Trophoblast cell (in vitro differentiated cells and primary cell): Measurements from ENCODE around the gene CTSC.

ENCODE experiments used
- DNase-seq, 2 donors: peaks; one replicate each; pipeline ENCODE4 v3.0.0-alpha.2; 2016
- H2AFZ ChIP-seq: 2 replicates; pipeline ENCODE4 v1.6.1; 2013; ENCODE audit warnings: low read length, moderate library complexity, mild to moderate bottlenecking; ENCODE audit not compliant: insufficient read depth, poor library complexity
- H2AK5ac ChIP-seq: 2 replicates; pipeline ENCODE4 v1.6.1; 2013; ENCODE audit warnings: mild to moderate bottlenecking, low read length
- H2BK120ac ChIP-seq: 2 replicates; pipeline ENCODE4 v1.6.1; 2013; ENCODE audit warnings: low read length, mild to moderate bottlenecking, moderate library complexity; ENCODE audit not compliant: insufficient read depth, poor library complexity
- H2BK12ac ChIP-seq: 2 replicates; pipeline ENCODE4 v1.6.1; 2013; ENCODE audit warnings: mild to moderate bottlenecking, low read length, moderate library complexity
- H2BK5ac ChIP-seq: 2 replicates; pipeline ENCODE4 v1.6.1; 2013; ENCODE audit warnings: low read length, low read depth, moderate library complexity, mild to moderate bottlenecking; ENCODE audit not compliant: poor library complexity
- H3K14ac ChIP-seq: 2 replicates; pipeline ENCODE4 v1.6.1; 2013; ENCODE audit warnings: mild to moderate bottlenecking, low read length
- H3K18ac ChIP-seq: 2 replicates; pipeline ENCODE4 v1.6.1; 2013; ENCODE audit warnings: mild to moderate bottlenecking, low read length
- H3K23ac ChIP-seq: 2 replicates; pipeline ENCODE4 v1.6.1; 2013; ENCODE audit warnings: low read length
- H3K27ac ChIP-seq: 2 replicates; pipeline ENCODE4 v1.5.1; 2013; ENCODE audit warnings: low read depth, mild to moderate bottlenecking, inconsistent platforms, low read length, moderate library complexity
- H3K27me3 ChIP-seq: 2 replicates; pipeline ENCODE4 v1.6.1; 2013; ENCODE audit warnings: inconsistent platforms, mild to moderate bottlenecking, low read length, moderate library complexity; ENCODE audit not compliant: insufficient read depth
- H3K36me3 ChIP-seq, 2 experiments: 1 replicate in 1 of 2; 2 replicates in 1 of 2; pipeline ENCODE4 v1.6.1; 2013; ENCODE audit warnings: low read length in 2 of 2, mild to moderate bottlenecking in 2 of 2, moderate library complexity in 1 of 2; ENCODE audit not compliant: insufficient read depth in 2 of 2, control insufficient read depth in 1 of 2
- H3K4ac ChIP-seq: 2 replicates; pipeline ENCODE4 v1.6.1; 2013; ENCODE audit warnings: low read depth, mild to moderate bottlenecking, low read length, moderate library complexity
- H3K4me1 ChIP-seq, 2 experiments: 1 replicate in 1 of 2; 2 replicates in 1 of 2; pipeline ENCODE4 v1.6.1; 2013; ENCODE audit warnings: low read length in 2 of 2, mild to moderate bottlenecking in 2 of 2, moderate library complexity in 1 of 2; ENCODE audit not compliant: insufficient read depth in 2 of 2, control insufficient read depth in 1 of 2
- H3K4me2 ChIP-seq: 2 replicates; pipeline ENCODE4 v1.6.1; 2013; ENCODE audit warnings: inconsistent platforms, mild to moderate bottlenecking, low read length, moderate library complexity
- H3K4me3 ChIP-seq: 2 replicates; pipeline ENCODE4 v1.5.1; 2013; ENCODE audit warnings: mild to moderate bottlenecking, low read depth, low read length, inconsistent platforms
- H3K79me1 ChIP-seq: one replicate; pipeline ENCODE4 v1.6.1; 2013; ENCODE audit warnings: low read length
- H3K79me2 ChIP-seq: 2 replicates; pipeline ENCODE4 v1.6.1; 2013; ENCODE audit warnings: low read length, mild to moderate bottlenecking; ENCODE audit not compliant: control insufficient read depth, insufficient read depth, poor library complexity
- H3K9ac ChIP-seq: 2 replicates; pipeline ENCODE4 v1.6.1; 2013; ENCODE audit warnings: mild to moderate bottlenecking, low read length
- H3K9me3 ChIP-seq: 2 replicates; pipeline ENCODE4 v1.6.1; 2013; ENCODE audit warnings: low read depth, mild to moderate bottlenecking, control low read depth, inconsistent platforms, low read length; ENCODE audit not compliant: insufficient read depth
- H4K12ac ChIP-seq: 2 replicates; pipeline ENCODE4 v1.6.1; 2013; ENCODE audit warnings: low read depth, mild to moderate bottlenecking, low read length, moderate library complexity
- H4K8ac ChIP-seq: 2 replicates; pipeline ENCODE4 v1.6.1; 2013; ENCODE audit warnings: low read depth, mild to moderate bottlenecking, low read length, moderate library complexity
- H4K91ac ChIP-seq: one replicate; pipeline ENCODE4 v1.6.1; 2013; ENCODE audit warnings: low read depth, mild to moderate bottlenecking, low read length, moderate library complexity
- WGBS: extraction: QIAGEN DNeasy Blood & Tissue Kit; methylation state at CpG from one replicate; pipeline ENCODE4 v1.1.7; 2013; ENCODE audit warnings: missing lambda C conversion rate; ENCODE audit not compliant: insufficient read length, insufficient coverage; ENCODE audit errors: extremely low coverage; 5-methylcytosine and 5-hydroxymethylcytosine counted together

Gene CTSC

DNA sequence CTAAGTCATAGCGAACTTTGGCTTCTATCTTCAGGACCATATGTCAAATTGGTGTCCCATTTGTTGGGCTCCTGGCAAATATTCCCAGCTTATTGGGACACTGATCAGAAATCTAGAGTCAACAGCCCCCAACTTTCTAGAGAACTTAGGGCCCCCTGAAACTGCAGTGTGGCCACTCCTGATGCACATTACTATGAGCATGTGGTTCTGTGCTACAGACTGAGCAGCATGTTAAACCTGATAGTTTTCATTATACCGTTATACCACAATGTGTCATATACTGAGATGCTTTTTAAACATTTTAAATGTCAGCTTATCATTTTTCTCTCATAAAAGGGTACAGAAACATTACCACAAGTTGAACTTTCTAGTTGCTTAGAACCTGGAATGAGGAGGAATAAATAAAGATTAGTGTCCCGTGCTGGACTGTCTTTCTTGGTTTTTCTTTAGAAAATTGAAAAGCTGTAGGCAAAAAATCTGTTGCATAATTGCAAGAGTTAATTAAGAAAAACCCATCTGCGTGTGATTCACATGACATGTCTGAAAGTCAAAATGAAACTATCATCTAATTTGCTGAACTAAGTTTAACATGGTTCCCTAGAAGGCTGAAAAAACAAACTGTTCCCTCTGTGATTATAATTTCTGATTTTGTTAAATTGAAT is 16.4 kb upstream of the CTSC start:
- Histone ChIP-seq H4K91ac (no peak overlapping the region), H4K12ac (no peak overlapping the region), H3K9ac (no peak overlapping the region), H3K4ac (no peak overlapping the region), H4K8ac (no peak overlapping the region), H3K79me1 (no peaks in the 10 kb centered on the region), H2AK5ac (no peak overlapping the region), H3K4me3 (no peak overlapping the region), H3K27ac (no peak overlapping the region), H3K14ac (no peak overlapping the region), H3K9me3 (no peaks in the 10 kb centered on the region), H3K36me3 (no peaks in the 10 kb centered on the region), H3K4me1 (no peaks in the 10 kb centered on the region), H3K18ac (no peak overlapping the region), H3K27me3 (no peaks in the 10 kb centered on the region), H3K79me2 (no peaks in the 10 kb centered on the region), H2BK5ac (no peak overlapping the region), H2BK120ac (no peak overlapping the region), H3K4me2 (no peak overlapping the region), H2BK12ac (no peak overlapping the region), H3K23ac (no peak overlapping the region), H2AFZ (no peak overlapping the region)
- no CpG with 5 or more reads among the region's 4 CpGs for WGBS
- no peak for DNase-seq

DNA sequence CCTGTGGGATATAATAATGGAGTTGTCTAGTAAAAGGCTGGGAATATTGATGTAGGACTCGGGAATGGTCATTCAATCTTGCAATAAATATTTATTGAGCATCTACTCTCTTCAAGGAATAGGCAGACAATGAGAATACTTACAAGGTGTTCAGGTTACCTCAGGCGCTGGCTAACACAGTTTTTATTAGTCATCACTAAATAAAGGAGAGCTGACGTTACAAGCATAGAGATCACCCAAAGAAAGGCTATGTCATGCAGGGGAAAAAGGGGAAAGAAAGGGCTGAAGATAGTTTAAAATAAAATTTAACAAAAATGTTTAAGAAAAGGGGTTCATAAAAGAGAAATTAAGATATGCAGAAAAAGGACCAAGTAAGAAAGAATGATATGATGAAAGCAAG is 15.8 kb upstream of the CTSC start:
- Histone ChIP-seq H3K27ac (no peak overlapping the region), H3K79me1 (no peaks in the 10 kb centered on the region), H4K12ac (no peak overlapping the region), H3K4me3 (no peak overlapping the region), H3K36me3 (no peaks in the 10 kb centered on the region), H3K9me3 (no peaks in the 10 kb centered on the region), H2BK5ac (no peak overlapping the region), H2BK12ac (no peak overlapping the region), H3K14ac (no peak overlapping the region), H3K9ac (no peak overlapping the region), H4K8ac (no peak overlapping the region), H2AFZ (no peak overlapping the region), H3K27me3 (no peaks in the 10 kb centered on the region), H3K4me1 (no peaks in the 10 kb centered on the region), H2AK5ac (no peak overlapping the region), H3K4ac (no peak overlapping the region), H3K79me2 (no peaks in the 10 kb centered on the region), H2BK120ac (no peak overlapping the region), H4K91ac (no peak overlapping the region), H3K18ac (no peak overlapping the region), H3K23ac (no peak overlapping the region), H3K4me2 (no peak overlapping the region)
- DNase-seq: no peak
- WGBS: no CpG with 5 or more reads among the region's 3 CpGs

DNA sequence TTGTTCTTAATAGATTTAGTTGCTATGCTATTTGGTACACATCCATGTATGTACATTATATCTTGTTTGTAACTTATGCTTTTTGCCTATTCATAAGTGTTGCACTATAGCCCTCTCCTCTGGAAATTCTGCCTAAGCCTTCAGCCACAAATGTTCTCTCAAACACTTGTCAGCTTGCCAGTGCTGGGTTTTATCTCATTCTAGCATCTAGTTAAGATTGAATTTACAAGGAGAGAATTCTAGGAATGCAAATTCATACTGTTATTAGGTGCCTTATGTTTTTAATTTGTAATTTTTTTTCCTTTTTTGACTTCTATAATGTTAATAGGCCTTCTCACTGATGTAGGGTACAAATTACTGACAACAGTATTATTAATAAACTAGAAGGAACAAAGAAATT is 14.6 kb upstream of the CTSC start:
- H2AFZ ChIP-seq: no peak overlapping the region
- no peaks in the 10 kb centered on the region for H3K27me3 ChIP-seq
- H2BK5ac ChIP-seq: no peak overlapping the region
- no peak overlapping the region for H3K4me2 ChIP-seq
- no peaks in the 10 kb centered on the region for H3K9me3 ChIP-seq
- H2BK120ac ChIP-seq: no peak overlapping the region
- no peak overlapping the region for H2AK5ac ChIP-seq
- H4K12ac ChIP-seq: no peak overlapping the region
- H3K23ac ChIP-seq: no peak overlapping the region
- H3K4me3 ChIP-seq: no peak overlapping the region
- no peak overlapping the region for H4K91ac ChIP-seq
- no peak overlapping the region for H3K4ac ChIP-seq
- no peaks in the 10 kb centered on the region for H3K79me1 ChIP-seq
- H3K36me3 ChIP-seq: no peaks in the 10 kb centered on the region
- no peaks in the 10 kb centered on the region for H3K4me1 ChIP-seq
- H3K79me2 ChIP-seq: no peaks in the 10 kb centered on the region
- H3K14ac ChIP-seq: no peak overlapping the region
- no peak overlapping the region for H3K27ac ChIP-seq
- no peak overlapping the region for H2BK12ac ChIP-seq
- DNase-seq: no peak
- no peak overlapping the region for H4K8ac ChIP-seq
- H3K18ac ChIP-seq: no peak overlapping the region
- no peak overlapping the region for H3K9ac ChIP-seq

DNA sequence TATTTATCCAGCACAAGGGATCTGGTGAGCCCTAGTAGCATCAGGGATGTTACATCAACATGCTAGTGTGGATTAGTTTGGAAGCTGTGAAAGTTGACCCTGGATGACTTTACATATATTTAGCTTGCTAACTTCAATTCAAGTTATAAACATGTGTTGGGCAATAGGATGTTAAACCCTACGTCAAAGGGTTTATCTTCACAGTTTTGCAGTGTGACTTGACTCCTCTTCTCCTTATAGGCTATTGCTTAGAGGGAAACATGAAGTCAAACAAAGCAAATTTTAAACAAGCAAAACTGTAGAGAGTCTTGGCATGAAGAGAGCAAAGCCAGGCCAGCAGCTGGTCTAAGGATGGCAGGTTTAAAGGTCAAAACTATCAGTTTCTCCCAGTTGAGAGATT is 11.3 kb upstream of the CTSC start:
- WGBS: no CpG with 5 or more reads among the region's 1 CpG
- Histone ChIP-seq H2BK12ac (no peak overlapping the region), H2AK5ac (no peak overlapping the region), H4K12ac (no peak overlapping the region), H3K14ac (no peak overlapping the region), H3K79me2 (no peaks in the 10 kb centered on the region), H3K4ac (no peak overlapping the region), H3K4me2 (no peak overlapping the region), H3K9me3 (no peaks in the 10 kb centered on the region), H3K36me3 (no peaks in the 10 kb centered on the region), H3K4me1 (no peaks in the 10 kb centered on the region), H4K8ac (no peak overlapping the region), H3K23ac (no peak overlapping the region), H3K4me3 (no peak overlapping the region), H3K18ac (no peak overlapping the region), H2BK120ac (no peak overlapping the region), H3K27me3 (no peaks in the 10 kb centered on the region), H2AFZ (no peak overlapping the region), H3K27ac (no peak overlapping the region), H2BK5ac (no peak overlapping the region), H4K91ac (no peak overlapping the region), H3K9ac (no peak overlapping the region), H3K79me1 (no peaks in the 10 kb centered on the region)
- DNase-seq: no peak
